ENCODE results near the gene ZP1.

The ZP1 gene

GRCh38 chr11:60830478-60831142 is 36.7 kb upstream of the ZP1 start:
- TF ChIP-seq ZNF274 (IDR thresholded peaks at IDR 0.05; ENCODE audit: low read depth, low read length): no peak
- Histone ChIP-seq H3K4me1 (ENCODE audit: insufficient read depth, insufficient read length) (no peaks in the 10 kb centered on the region), H3K27me3 (ENCODE audit: insufficient read depth, insufficient read length) (no peaks in the 10 kb centered on the region), H3K9me3 (ENCODE audit: insufficient read depth, low read length) (no peaks in the 10 kb centered on the region), H3K4me3 (ENCODE audit: insufficient read length, low read depth) (no peak overlapping the region), H3K9ac (ENCODE audit: insufficient read length, low read depth) (no peak overlapping the region), H3K36me3 (ENCODE audit: insufficient read depth, insufficient read length, low read length) (no peaks in the 10 kb centered on the region)
- DNase-seq (ENCODE audit: low read depth, low spot score): no peak

- TF ChIP-seq YY1 (IDR thresholded peaks at IDR 0.05; ENCODE audit: insufficient read depth, insufficient read length) (no peak), SUZ12 (IDR thresholded peaks at IDR 0.05; ENCODE audit: extremely low read depth, insufficient read depth, insufficient read length) (no peak), ZNF274 (IDR thresholded peaks at IDR 0.05; ENCODE audit: low read depth, low read length) (no peak)
- DNase-seq (ENCODE audit: low read depth, low spot score): peak; percentile 55
- Histone ChIP-seq H3K27me3 (ENCODE audit: insufficient read depth, insufficient read length) (no peaks in the 10 kb centered on the region), H3K9me3 (ENCODE audit: insufficient read depth, low read length) (no peaks in the 10 kb centered on the region), H3K4me1 (ENCODE audit: insufficient read depth, insufficient read length) (no peaks in the 10 kb centered on the region), H3K4me3 (ENCODE audit: insufficient read length, low read depth) (no peak overlapping the region), H3K36me3 (ENCODE audit: insufficient read depth, insufficient read length, low read length) (no peaks in the 10 kb centered on the region), H3K9ac (ENCODE audit: insufficient read length, low read depth) (no peak overlapping the region)
Measured at GRCh38 chr11:60831143-60831500, 36.2 kb upstream of the ZP1 start.

- Histone ChIP-seq H3K9me3 (ENCODE audit: insufficient read depth, low read length) (no peaks in the 10 kb centered on the region), H3K27me3 (ENCODE audit: insufficient read depth, insufficient read length) (no peaks in the 10 kb centered on the region), H3K4me1 (ENCODE audit: insufficient read depth, insufficient read length) (no peaks in the 10 kb centered on the region), H3K9ac (ENCODE audit: insufficient read length, low read depth) (no peak overlapping the region), H3K36me3 (ENCODE audit: insufficient read depth, insufficient read length, low read length) (no peaks in the 10 kb centered on the region), H3K4me3 (ENCODE audit: insufficient read length, low read depth) (no peak overlapping the region)
- DNase-seq (ENCODE audit: low read depth, low spot score): no peak
- TF ChIP-seq YY1 (IDR thresholded peaks at IDR 0.05; ENCODE audit: insufficient read depth, insufficient read length) (no peak), SUZ12 (IDR thresholded peaks at IDR 0.05; ENCODE audit: extremely low read depth, insufficient read depth, insufficient read length) (no peak), ZNF274 (IDR thresholded peaks at IDR 0.05; ENCODE audit: low read depth, low read length) (no peak)
Measured at GRCh38 chr11:60831501-60832079, 35.8 kb upstream of the ZP1 start.

GRCh38 chr11:60834742-60835533 is 32.4 kb upstream of the ZP1 start:
- no peak for DNase-seq (ENCODE audit: low read depth, low spot score)
- Histone ChIP-seq H3K4me1 (ENCODE audit: insufficient read depth, insufficient read length) (peaks cover 2% of the 10 kb centered on the region), H3K27me3 (ENCODE audit: insufficient read depth, insufficient read length) (no peaks in the 10 kb centered on the region), H3K4me3 (ENCODE audit: insufficient read length, low read depth) (no peak overlapping the region), H3K9ac (ENCODE audit: insufficient read length, low read depth) (no peak overlapping the region), H3K9me3 (ENCODE audit: insufficient read depth, low read length) (no peaks in the 10 kb centered on the region), H3K36me3 (ENCODE audit: insufficient read depth, insufficient read length, low read length) (no peaks in the 10 kb centered on the region)
- TF ChIP-seq YY1 (IDR thresholded peaks at IDR 0.05; ENCODE audit: insufficient read depth, insufficient read length): no peak
- no peak for TF ChIP-seq ZNF274 (IDR thresholded peaks at IDR 0.05; ENCODE audit: low read depth, low read length)
- TF ChIP-seq SUZ12 (IDR thresholded peaks at IDR 0.05; ENCODE audit: extremely low read depth, insufficient read depth, insufficient read length): no peak

GRCh38 chr11:60835534-60835846 is 31.9 kb upstream of the ZP1 start:
- H3K36me3 ChIP-seq (ENCODE audit: insufficient read depth, insufficient read length, low read length): no peaks in the 10 kb centered on the region
- peaks cover 2% of the 10 kb centered on the region for H3K4me1 ChIP-seq (ENCODE audit: insufficient read depth, insufficient read length)
- H3K9me3 ChIP-seq (ENCODE audit: insufficient read depth, low read length): no peaks in the 10 kb centered on the region
- H3K27me3 ChIP-seq (ENCODE audit: insufficient read depth, insufficient read length): no peaks in the 10 kb centered on the region
- TF ChIP-seq SUZ12 (IDR thresholded peaks at IDR 0.05; ENCODE audit: extremely low read depth, insufficient read depth, insufficient read length): no peak
- no peak for TF ChIP-seq YY1 (IDR thresholded peaks at IDR 0.05; ENCODE audit: insufficient read depth, insufficient read length)
- no peak for TF ChIP-seq ZNF274 (IDR thresholded peaks at IDR 0.05; ENCODE audit: low read depth, low read length)
- no peak overlapping the region for H3K9ac ChIP-seq (ENCODE audit: insufficient read length, low read depth)
- H3K4me3 ChIP-seq (ENCODE audit: insufficient read length, low read depth): no peak overlapping the region
- DNase-seq (ENCODE audit: low read depth, low spot score): no peak

GRCh38 chr11:60836866-60837515 is 30.4 kb upstream of the ZP1 start:
- H3K27me3 ChIP-seq (ENCODE audit: insufficient read depth, insufficient read length): no peaks in the 10 kb centered on the region
- no peak overlapping the region for H3K9ac ChIP-seq (ENCODE audit: insufficient read length, low read depth)
- H3K4me3 ChIP-seq (ENCODE audit: insufficient read length, low read depth): no peak overlapping the region
- H3K36me3 ChIP-seq (ENCODE audit: insufficient read depth, insufficient read length, low read length): no peaks in the 10 kb centered on the region
- H3K9me3 ChIP-seq (ENCODE audit: insufficient read depth, low read length): no peaks in the 10 kb centered on the region
- no peak for DNase-seq (ENCODE audit: low read depth, low spot score)
- TF ChIP-seq YY1 (IDR thresholded peaks at IDR 0.05; ENCODE audit: insufficient read depth, insufficient read length): no peak
- no peak for TF ChIP-seq SUZ12 (IDR thresholded peaks at IDR 0.05; ENCODE audit: extremely low read depth, insufficient read depth, insufficient read length)
- no peak for TF ChIP-seq ZNF274 (IDR thresholded peaks at IDR 0.05; ENCODE audit: low read depth, low read length)
- H3K4me1 ChIP-seq (ENCODE audit: insufficient read depth, insufficient read length): peaks cover 9% of the 10 kb centered on the region

GRCh38 chr11:60838132-60838531 is 29.2 kb upstream of the ZP1 start:
- Histone ChIP-seq H3K36me3 (ENCODE audit: insufficient read depth, insufficient read length, low read length) (peaks cover under 1% of the 10 kb centered on the region), H3K4me1 (ENCODE audit: insufficient read depth, insufficient read length) (peaks cover 9% of the 10 kb centered on the region), H3K9me3 (ENCODE audit: insufficient read depth, low read length) (no peaks in the 10 kb centered on the region), H3K27me3 (ENCODE audit: insufficient read depth, insufficient read length) (no peaks in the 10 kb centered on the region), H3K9ac (ENCODE audit: insufficient read length, low read depth) (no peak overlapping the region), H3K4me3 (ENCODE audit: insufficient read length, low read depth) (no peak overlapping the region)
- DNase-seq (ENCODE audit: low read depth, low spot score): no peak
- TF ChIP-seq ZNF274 (IDR thresholded peaks at IDR 0.05; ENCODE audit: low read depth, low read length) (no peak), SUZ12 (IDR thresholded peaks at IDR 0.05; ENCODE audit: extremely low read depth, insufficient read depth, insufficient read length) (no peak), YY1 (IDR thresholded peaks at IDR 0.05; ENCODE audit: insufficient read depth, insufficient read length) (no peak)
